HCT116 (cell line): ENCODE measurements around the gene AP3B1. TPM values are rescaled to one million over a fixed set of nuclear protein-coding genes. Genes with fewer than 3 reads are reported as not detected.

Source experiments
- ATAC-seq: fragments of 200-7000 bp; cut with Tn5 transposase; 2 replicates; pipeline ENCODE4 v1.9.1; 2020; ENCODE audit warnings: mild to moderate bottlenecking, moderate library complexity
- BruUV-seq: library from RNA; stranded (reverse); fragments of 400-500 nt; replicated peaks from 2 replicates; lab custom pipeline; 2021; lab: Mats Ljungman, UMichigan
- CTCF ChIA-PET: fragments of 300-600 bp; sonication (Branson Sonifier 250); formaldehyde crosslinking; loops from one replicate; lab custom pipeline; 2021; ENCODE audit warnings: antibody characterized with exemption; lab: Charles Lee
- POLR2A ChIA-PET: fragments of 300-600, 350-600 bp; sonication (Branson Sonifier 250); formaldehyde crosslinking; loops from one replicate; lab custom pipeline; 2021; ENCODE audit warnings: antibody characterized with exemption; lab: Charles Lee
- RAD21 ChIA-PET, 2 experiments: fragments of 300-600 bp; sonication (Branson Sonifier 250); formaldehyde crosslinking; loops; one replicate each; lab custom pipeline; 2023; ENCODE audit warnings: low total read pairs in 2 of 2; ENCODE audit not compliant: uncharacterized antibody in 2 of 2, unreplicated experiment in 2 of 2, low non-redundant PET in 1 of 2; lab: Charles Lee
- DNase-seq: peaks from one replicate; pipeline ENCODE4 v3.0.0-alpha.2; 2010; ENCODE audit warnings: low read depth, low spot score
- H2AFZ ChIP-seq: fragments of 200-600 bp; shearing (Covaris generic), sonication (generic); 2 replicates; pipeline ENCODE4 v1.6.1; 2017; ENCODE audit warnings: low read depth, mixed run types, mixed read lengths, antibody characterized with exemption, low read length; ENCODE audit not compliant: poor library complexity, severe bottlenecking
- H3K27ac ChIP-seq: 2 replicates; pipeline ENCODE4 v1.5.1; 2012; ENCODE audit warnings: low read depth, low read length
- H3K27me3 ChIP-seq: fragments of 200-600 bp; sonication (generic); 2 replicates; pipeline ENCODE4 v1.6.1; 2016; ENCODE audit warnings: mixed run types, low read length, mixed read lengths; ENCODE audit not compliant: insufficient read depth
- H3K36me3 ChIP-seq, 2 experiments: fragments of 200-500 bp in 1 of 2; fragments of 200-600 bp in 1 of 2; sonication (Bioruptor generic) in 1 of 2; sonication (generic) in 1 of 2; 2 replicates each; pipeline versions ENCODE4 v1.5.1 to v1.6.1; 2014 to 2016; ENCODE audit warnings: low read length in 2 of 2, inconsistent platforms in 1 of 2, mixed read lengths in 1 of 2, mixed run types in 1 of 2; ENCODE audit not compliant: insufficient read depth in 2 of 2, control insufficient read depth in 1 of 2
- H3K4me1 ChIP-seq, 2 experiments: fragments of 200-600 bp in 1 of 2; sonication (generic) in 1 of 2; 2 replicates each; pipeline versions ENCODE4 v1.5.1 to v1.6.1; 2012 to 2017; ENCODE audit warnings: low read length in 2 of 2, inconsistent platforms in 1 of 2, mild to moderate bottlenecking in 1 of 2, mixed read lengths in 1 of 2, mixed run types in 1 of 2, moderate library complexity in 1 of 2; ENCODE audit not compliant: insufficient read depth in 2 of 2, control insufficient read depth in 1 of 2
- H3K4me2 ChIP-seq: fragments of 200-600 bp; sonication (generic); 2 replicates; pipeline ENCODE4 v1.6.1; 2017; ENCODE audit warnings: mixed run types, low read length, mixed read lengths
- H3K4me3 ChIP-seq, 2 experiments: fragments of 200-600 bp in 1 of 2; sonication (generic) in 1 of 2; replicated peaks in 1 of 2; 2 replicates each; pipeline ENCODE4 v1.5.1; 2011 to 2016; ENCODE audit warnings: low read length in 2 of 2, control low read depth in 1 of 2, low read depth in 1 of 2, mild to moderate bottlenecking in 1 of 2, mixed read lengths in 1 of 2, mixed run types in 1 of 2
- H3K79me2 ChIP-seq: fragments of 200-600 bp; sonication (generic); 2 replicates; pipeline ENCODE4 v1.6.1; 2017; ENCODE audit warnings: mild to moderate bottlenecking, mixed run types, low read length, moderate library complexity, mixed read lengths; ENCODE audit not compliant: insufficient read depth
- H3K9ac ChIP-seq: fragments of 200-600 bp; sonication (generic); 2 replicates; pipeline ENCODE4 v1.6.1; 2016; ENCODE audit warnings: low read length, mixed read lengths
- H3K9me2 ChIP-seq: fragments of 200-600 bp; sonication (generic), shearing (Covaris generic); 2 replicates; pipeline ENCODE4 v1.6.1; 2017; ENCODE audit warnings: mixed run types, mild to moderate bottlenecking, moderate library complexity; ENCODE audit not compliant: insufficient read depth
- H3K9me3 ChIP-seq, 2 experiments: fragments of 200-500 bp in 1 of 2; fragments of 200-600 bp in 1 of 2; sonication (Bioruptor generic) in 1 of 2; sonication (generic) in 1 of 2; 2 replicates each; pipeline ENCODE4 v1.6.1; 2014 to 2017; ENCODE audit warnings: low read length in 2 of 2, mixed read lengths in 2 of 2, inconsistent platforms in 1 of 2, low read depth in 1 of 2, mild to moderate bottlenecking in 1 of 2, mixed run types in 1 of 2, moderate library complexity in 1 of 2; ENCODE audit not compliant: control insufficient read depth in 1 of 2, insufficient read depth in 1 of 2
- H4K20me1 ChIP-seq: fragments of 200-600 bp; sonication (generic), shearing (Covaris generic); 2 replicates; pipeline ENCODE4 v1.6.1; 2017; ENCODE audit warnings: mixed run types, mild to moderate bottlenecking, moderate library complexity; ENCODE audit not compliant: insufficient read depth
- ATF3 ChIP-seq: IDR thresholded peaks from 2 replicates; pipeline ENCODE4 v1.6.1; 2012
- CBX3 ChIP-seq: IDR thresholded peaks from 2 replicates; pipeline ENCODE4 v1.6.1; 2012; ENCODE audit warnings: low read depth
- CEBPB ChIP-seq: IDR thresholded peaks from 2 replicates; pipeline ENCODE4 v1.6.1; 2012; ENCODE audit warnings: low read depth
- EGR1 ChIP-seq: IDR thresholded peaks from 2 replicates; pipeline ENCODE4 v1.6.1; 2012; ENCODE audit warnings: low read depth
- EZH2phosphoT487 ChIP-seq: fragments of 200-600 bp; IDR thresholded peaks from 2 replicates; pipeline ENCODE4 v1.6.1; 2018; ENCODE audit warnings: antibody characterized with exemption, borderline replicate concordance
- POLR2A ChIP-seq: IDR thresholded peaks from 2 replicates; pipeline ENCODE4 v1.7.0; 2011; ENCODE audit warnings: borderline replicate concordance; ENCODE audit not compliant: insufficient read depth, insufficient read length; ENCODE audit errors: extremely low read depth
- POLR2AphosphoS5 ChIP-seq: IDR thresholded peaks from 2 replicates; pipeline ENCODE4 v1.6.1; 2011; ENCODE audit warnings: mild to moderate bottlenecking, low read depth, low read length, moderate library complexity
- RAD21 ChIP-seq: IDR thresholded peaks from 2 replicates; pipeline ENCODE4 v1.6.1; 2012; ENCODE audit warnings: low read depth, mild to moderate bottlenecking
- SIN3A ChIP-seq: IDR thresholded peaks from 2 replicates; pipeline ENCODE4 v1.6.1; 2012; ENCODE audit warnings: low read depth
- SP1 ChIP-seq: IDR thresholded peaks from 2 replicates; pipeline ENCODE4 v1.6.1; 2012; ENCODE audit warnings: low read depth
- ZBTB33 ChIP-seq: IDR thresholded peaks from 2 replicates; pipeline ENCODE4 v1.6.1; 2011; ENCODE audit warnings: mild to moderate bottlenecking, low read length, moderate library complexity; ENCODE audit not compliant: insufficient replicate concordance; ENCODE audit errors: extremely low read depth
- intact Hi-C: fragments of 100-400 bp; cut with micrococcal nuclease; formaldehyde crosslinking; loops from 2 replicates; pipeline ENCODE4 v1.10.0; 2022
- total RNA-seq: library from RNA; stranded (reverse); gene quantifications from one replicate; pipeline ENCODE4 v1.2.1, GENCODE V29; 2021; ENCODE audit not compliant: unreplicated experiment

Gene AP3B1
- total RNA-seq, 1 experiment from 2014 or later = 54.5 TPM

GRCh38 chr5:78003450-78003849 lies 291.0 kb downstream of the AP3B1 start:
- intact Hi-C loops = no loop called here
- DNase-seq (no peak), ATAC-seq (no peak)
- CTCF ChIA-PET = no interaction called here
- no peaks in the 10 kb centered on the region for H4K20me1 ChIP-seq
- no peak overlapping the region for H3K27ac ChIP-seq
- POLR2A ChIA-PET = no interaction called here
- H3K9ac ChIP-seq = no peak overlapping the region
- no peaks in the 10 kb centered on the region for H3K79me2 ChIP-seq
- BruUV-seq = no TSS peak
- no peak overlapping the region for H2AFZ ChIP-seq
- H3K27me3 ChIP-seq = no peaks in the 10 kb centered on the region
- peaks cover 0 to 2% of the 10 kb centered on the region in 2 experiments; a peak in 1 of 4 replicates for H3K36me3 ChIP-seq
- no peak overlapping the region for H3K4me2 ChIP-seq
- TF ChIP-seq CEBPB (no peak), POLR2A (no peak), CBX3 (no peak), ZBTB33 (no peak), RAD21 (no peak), ATF3 (no peak), SP1 (no peak), EZH2phosphoT487 (no peak), POLR2AphosphoS5 (no peak), EGR1 (no peak), SIN3A (no peak)
- RAD21 ChIA-PET = no interaction called here
- H3K9me2 ChIP-seq = no peaks in the 10 kb centered on the region
- no peak overlapping the region for H3K4me3 ChIP-seq
- H3K4me1 ChIP-seq = no peaks in the 10 kb centered on the region
- no peaks in the 10 kb centered on the region for H3K9me3 ChIP-seq
